ENCODE results near the gene NUP188. TPM values are rescaled to one million over a fixed set of nuclear protein-coding genes. Genes with fewer than 3 reads are reported as not detected.

The NUP188 gene
- total and polyA plus RNA-seq, 10 of the 15 experiments (the other 5 are each of a cell fraction or from before 2014, with no cell fraction given): 1.4 to 73.7 (median 48.9) TPM

DNA sequence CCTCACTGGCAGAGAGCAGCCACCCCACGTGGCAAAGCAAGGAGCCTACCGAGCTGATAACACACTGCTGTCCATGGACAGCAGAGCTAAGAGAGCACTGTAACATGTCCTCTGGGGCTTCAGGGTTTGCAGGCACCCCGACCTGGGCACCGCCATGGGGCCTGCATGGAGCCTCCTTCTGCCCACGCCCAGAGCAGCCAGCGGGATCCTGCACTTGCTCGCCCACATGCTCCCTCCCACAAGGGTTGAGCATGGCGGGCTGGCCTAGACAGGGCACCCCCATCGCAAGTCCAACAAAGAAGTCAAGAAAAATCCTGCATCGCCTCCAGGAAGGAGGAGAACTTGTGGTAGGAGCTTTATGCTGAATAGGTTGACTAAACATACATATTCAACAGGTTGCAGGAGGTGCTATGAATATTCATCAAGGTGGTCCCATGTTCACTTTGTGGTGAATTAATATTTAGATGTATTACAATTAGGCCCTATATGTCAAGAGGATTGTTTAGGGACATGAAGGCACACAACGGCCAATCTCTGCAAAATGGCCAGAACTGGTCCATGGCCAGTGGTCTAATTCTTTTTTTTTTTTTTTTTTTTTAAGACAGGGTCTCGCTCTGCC, 85.2 kb downstream of the NUP188 start:
- no TSS peak for BruUV-seq (replicated peaks)
- WGBS (ENCODE audit: insufficient coverage, insufficient replicate concordance, low lambda C conversion rate, missing lambda C conversion rate): 50% methylated on average over 12 of the region's 12 CpGs
- intact Hi-C loops (cut with micrococcal nuclease; ENCODE audit: unreplicated experiment) (no loop called here), in situ Hi-C loops (cut with MboI) (no loop called here)
- no peak for TF ChIP-seq ZNF207 (IDR thresholded peaks at IDR 0.05; ENCODE audit: borderline replicate concordance)
- no peak for TF ChIP-seq EP300 (IDR thresholded peaks at IDR 0.05; ENCODE audit: borderline replicate concordance in 1 of 2, control insufficient read depth in 1 of 2, low read depth in 2 of 2, low read length in 2 of 2)
- TF ChIP-seq, protein P1, sequence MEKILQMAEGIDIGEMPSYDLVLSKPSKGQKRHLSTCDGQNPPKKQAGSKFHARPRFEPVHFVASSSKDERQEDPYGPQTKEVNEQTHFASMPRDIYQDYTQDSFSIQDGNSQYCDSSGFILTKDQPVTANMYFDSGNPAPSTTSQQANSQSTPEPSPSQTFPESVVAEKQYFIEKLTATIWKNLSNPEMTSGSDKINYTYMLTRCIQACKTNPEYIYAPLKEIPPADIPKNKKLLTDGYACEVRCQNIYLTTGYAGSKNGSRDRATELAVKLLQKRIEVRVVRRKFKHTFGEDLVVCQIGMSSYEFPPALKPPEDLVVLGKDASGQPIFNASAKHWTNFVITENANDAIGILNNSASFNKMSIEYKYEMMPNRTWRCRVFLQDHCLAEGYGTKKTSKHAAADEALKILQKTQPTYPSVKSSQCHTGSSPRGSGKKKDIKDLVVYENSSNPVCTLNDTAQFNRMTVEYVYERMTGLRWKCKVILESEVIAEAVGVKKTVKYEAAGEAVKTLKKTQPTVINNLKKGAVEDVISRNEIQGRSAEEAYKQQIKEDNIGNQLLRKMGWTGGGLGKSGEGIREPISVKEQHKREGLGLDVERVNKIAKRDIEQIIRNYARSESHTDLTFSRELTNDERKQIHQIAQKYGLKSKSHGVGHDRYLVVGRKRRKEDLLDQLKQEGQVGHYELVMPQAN (conservative IDR thresholded peaks at IDR 0.05): no peak
- no peak for TF ChIP-seq KAT2A (conservative IDR thresholded peaks at IDR 0.05; ENCODE audit: control insufficient read depth, low read depth, low read length)
- TF ChIP-seq, protein P2, sequence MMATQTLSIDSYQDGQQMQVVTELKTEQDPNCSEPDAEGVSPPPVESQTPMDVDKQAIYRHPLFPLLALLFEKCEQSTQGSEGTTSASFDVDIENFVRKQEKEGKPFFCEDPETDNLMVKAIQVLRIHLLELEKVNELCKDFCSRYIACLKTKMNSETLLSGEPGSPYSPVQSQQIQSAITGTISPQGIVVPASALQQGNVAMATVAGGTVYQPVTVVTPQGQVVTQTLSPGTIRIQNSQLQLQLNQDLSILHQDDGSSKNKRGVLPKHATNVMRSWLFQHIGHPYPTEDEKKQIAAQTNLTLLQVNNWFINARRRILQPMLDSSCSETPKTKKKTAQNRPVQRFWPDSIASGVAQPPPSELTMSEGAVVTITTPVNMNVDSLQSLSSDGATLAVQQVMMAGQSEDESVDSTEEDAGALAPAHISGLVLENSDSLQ (IDR thresholded peaks at IDR 0.05): no peak
- no peak for TF ChIP-seq SIX5 (IDR thresholded peaks at IDR 0.05; ENCODE audit: low read depth, low read length, severe bottlenecking)
- no peak for TF ChIP-seq BMI1 (IDR thresholded peaks at IDR 0.05; ENCODE audit: borderline replicate concordance)
- TF ChIP-seq, protein P3, sequence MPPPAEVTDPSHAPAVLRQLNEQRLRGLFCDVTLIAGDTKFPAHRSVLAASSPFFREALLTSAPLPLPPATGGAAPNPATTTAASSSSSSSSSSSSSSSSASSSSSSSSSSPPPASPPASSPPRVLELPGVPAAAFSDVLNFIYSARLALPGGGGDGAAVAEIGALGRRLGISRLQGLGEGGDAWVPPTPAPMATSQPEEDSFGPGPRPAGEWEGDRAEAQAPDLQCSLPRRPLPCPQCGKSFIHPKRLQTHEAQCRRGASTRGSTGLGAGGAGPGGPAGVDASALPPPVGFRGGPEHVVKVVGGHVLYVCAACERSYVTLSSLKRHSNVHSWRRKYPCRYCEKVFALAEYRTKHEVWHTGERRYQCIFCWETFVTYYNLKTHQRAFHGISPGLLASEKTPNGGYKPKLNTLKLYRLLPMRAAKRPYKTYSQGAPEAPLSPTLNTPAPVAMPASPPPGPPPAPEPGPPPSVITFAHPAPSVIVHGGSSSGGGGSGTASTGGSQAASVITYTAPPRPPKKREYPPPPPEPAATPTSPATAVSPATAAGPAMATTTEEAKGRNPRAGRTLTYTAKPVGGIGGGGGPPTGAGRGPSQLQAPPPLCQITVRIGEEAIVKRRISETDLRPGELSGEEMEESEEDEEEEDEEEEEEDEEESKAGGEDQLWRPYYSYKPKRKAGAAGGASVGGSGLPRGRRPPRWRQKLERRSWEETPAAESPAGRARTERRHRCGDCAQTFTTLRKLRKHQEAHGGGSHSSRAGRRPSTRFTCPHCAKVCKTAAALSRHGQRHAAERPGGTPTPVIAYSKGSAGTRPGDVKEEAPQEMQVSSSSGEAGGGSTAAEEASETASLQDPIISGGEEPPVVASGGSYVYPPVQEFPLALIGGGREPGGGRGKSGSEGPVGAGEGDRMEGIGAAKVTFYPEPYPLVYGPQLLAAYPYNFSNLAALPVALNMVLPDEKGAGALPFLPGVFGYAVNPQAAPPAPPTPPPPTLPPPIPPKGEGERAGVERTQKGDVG (CRISPR knock-in tag; IDR thresholded peaks at IDR 0.05): no peak
- TF ChIP-seq, protein P4, sequence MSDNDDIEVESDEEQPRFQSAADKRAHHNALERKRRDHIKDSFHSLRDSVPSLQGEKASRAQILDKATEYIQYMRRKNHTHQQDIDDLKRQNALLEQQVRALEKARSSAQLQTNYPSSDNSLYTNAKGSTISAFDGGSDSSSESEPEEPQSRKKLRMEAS (IDR thresholded peaks at IDR 0.05; ENCODE audit: low read depth, low read length): no peak
- TF ChIP-seq POLR2AphosphoS2 (IDR thresholded peaks at IDR 0.05; ENCODE audit: low read depth, low read length): no peak
- TF ChIP-seq, protein P5, sequence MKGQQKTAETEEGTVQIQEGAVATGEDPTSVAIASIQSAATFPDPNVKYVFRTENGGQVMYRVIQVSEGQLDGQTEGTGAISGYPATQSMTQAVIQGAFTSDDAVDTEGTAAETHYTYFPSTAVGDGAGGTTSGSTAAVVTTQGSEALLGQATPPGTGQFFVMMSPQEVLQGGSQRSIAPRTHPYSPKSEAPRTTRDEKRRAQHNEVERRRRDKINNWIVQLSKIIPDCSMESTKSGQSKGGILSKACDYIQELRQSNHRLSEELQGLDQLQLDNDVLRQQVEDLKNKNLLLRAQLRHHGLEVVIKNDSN (IDR thresholded peaks at IDR 0.05; ENCODE audit: borderline replicate concordance, extremely low read length, insufficient read depth, low read depth, low read length): no peak
- no peak for TF ChIP-seq EED (IDR thresholded peaks at IDR 0.05; ENCODE audit: low read depth)
- TF ChIP-seq SREBF1 (IDR thresholded peaks at IDR 0.05; ENCODE audit: low read length): no peak
- no peak for TF ChIP-seq TCF7 (IDR thresholded peaks at IDR 0.05; ENCODE audit: borderline replicate concordance)
- Histone ChIP-seq H3K79me2 (ENCODE audit: control insufficient read depth, insufficient read depth, low read length) (peaks cover 12% of the 10 kb centered on the region), H3K4me3 (no peak overlapping the region), H3K27ac (ENCODE audit: control insufficient read depth, insufficient read depth) (no peak overlapping the region), H2AFZ (ENCODE audit: control insufficient read depth, low read depth, low read length) (no peak overlapping the region), H3K9ac (ENCODE audit: control insufficient read depth, insufficient read depth, low read length) (no peak overlapping the region), H3K36me3 (ENCODE audit: control insufficient read depth in 2 of 2, insufficient read depth in 2 of 2, low read length in 1 of 2) (no peaks in the 10 kb centered on the region), H3K9me3 (replicated peaks; ENCODE audit: control insufficient read depth, insufficient read depth, low read length) (no peaks in the 10 kb centered on the region), H3K27me3 (replicated peaks in 1 of 2; ENCODE audit: control insufficient read depth in 2 of 2, insufficient read depth in 2 of 2, low read length in 1 of 2) (no peaks in the 10 kb centered on the region), H3K4me1 (ENCODE audit: control insufficient read depth, insufficient read depth, low read length) (peaks cover 9% of the 10 kb centered on the region), H3K4me2 (ENCODE audit: control insufficient read depth, insufficient read depth) (no peak overlapping the region), H4K20me1 (ENCODE audit: control insufficient read depth, insufficient read depth) (no peaks in the 10 kb centered on the region)
- no peak for DNase-seq (ENCODE audit: low read depth, low spot score)
- FAIRE-seq: no peak
- ChIA-PET SMC1A (ENCODE audit: uncharacterized antibody, unreplicated experiment) (no interaction called here), POLR2A (no interaction called here), CTCF (no interaction called here), RAD21 (ENCODE audit: unreplicated experiment) (no interaction called here)
- ATAC-seq: no peak

Measured in GM12878 (cell line).